MM.1S (cell line): ENCODE results near the gene IQCB1.

ENCODE experiments used
- EZH2phosphoT487 ChIP-seq: fragments of 300-600 bp; sonication (generic); IDR thresholded peaks from 2 replicates; pipeline ENCODE4 v1.6.1; 2018; ENCODE audit warnings: antibody characterized with exemption, low read length
- TF ChIP-seq, protein P1 (sequence below): fragments of 300-600 bp; sonication (generic); IDR thresholded peaks from 2 replicates; pipeline ENCODE4 v1.5.1; 2016; ENCODE audit warnings: antibody characterized with exemption, low read length, mixed read lengths

DNA sequence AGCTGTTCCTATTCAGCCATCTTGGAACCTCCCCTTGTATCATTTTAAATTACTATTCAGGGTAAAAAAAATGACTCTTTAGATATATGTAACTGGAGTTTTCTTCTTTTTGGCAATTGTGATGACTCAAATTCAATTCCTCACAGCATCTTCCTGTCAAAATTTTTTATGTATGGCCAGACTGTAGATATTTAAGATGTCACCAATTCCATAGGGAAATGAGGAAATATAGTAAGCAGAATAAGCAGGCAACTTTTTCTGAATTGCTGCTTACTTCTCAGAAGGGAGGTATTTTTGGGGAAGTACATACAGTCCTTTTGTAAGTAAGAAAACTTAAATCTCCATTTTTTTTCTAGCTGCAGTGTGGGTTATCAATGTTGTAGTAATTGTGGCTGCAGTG lies 28.9 kb upstream of the IQCB1 start:
- TF ChIP-seq, protein P1, sequence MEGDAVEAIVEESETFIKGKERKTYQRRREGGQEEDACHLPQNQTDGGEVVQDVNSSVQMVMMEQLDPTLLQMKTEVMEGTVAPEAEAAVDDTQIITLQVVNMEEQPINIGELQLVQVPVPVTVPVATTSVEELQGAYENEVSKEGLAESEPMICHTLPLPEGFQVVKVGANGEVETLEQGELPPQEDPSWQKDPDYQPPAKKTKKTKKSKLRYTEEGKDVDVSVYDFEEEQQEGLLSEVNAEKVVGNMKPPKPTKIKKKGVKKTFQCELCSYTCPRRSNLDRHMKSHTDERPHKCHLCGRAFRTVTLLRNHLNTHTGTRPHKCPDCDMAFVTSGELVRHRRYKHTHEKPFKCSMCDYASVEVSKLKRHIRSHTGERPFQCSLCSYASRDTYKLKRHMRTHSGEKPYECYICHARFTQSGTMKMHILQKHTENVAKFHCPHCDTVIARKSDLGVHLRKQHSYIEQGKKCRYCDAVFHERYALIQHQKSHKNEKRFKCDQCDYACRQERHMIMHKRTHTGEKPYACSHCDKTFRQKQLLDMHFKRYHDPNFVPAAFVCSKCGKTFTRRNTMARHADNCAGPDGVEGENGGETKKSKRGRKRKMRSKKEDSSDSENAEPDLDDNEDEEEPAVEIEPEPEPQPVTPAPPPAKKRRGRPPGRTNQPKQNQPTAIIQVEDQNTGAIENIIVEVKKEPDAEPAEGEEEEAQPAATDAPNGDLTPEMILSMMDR, result no peak
- TF ChIP-seq EZH2phosphoT487, result no peak
